GM12891 (cell line): ENCODE results near the gene C8G.

ENCODE experiments used
- DNase-seq: peaks from one replicate; pipeline ENCODE4 v3.0.0; 2011; ENCODE audit warnings: low spot score; ENCODE audit not compliant: insufficient read length
- FAIRE-seq: peaks from 2 replicates; lab custom pipeline; 2011; peaks lifted over from hg19 to GRCh38; lab: Jason Lieb, UNC
- PAX5 ChIP-seq: IDR thresholded peaks from 2 replicates; pipeline ENCODE4 v1.6.1; 2011; ENCODE audit warnings: low read length, moderate library complexity, mild to moderate bottlenecking; ENCODE audit not compliant: insufficient read depth, severe bottlenecking
- POLR2A ChIP-seq: IDR thresholded peaks from 2 replicates; pipeline ENCODE4 v1.6.1; 2011; ENCODE audit warnings: low read depth, low read length, control low read depth
- POLR2AphosphoS5 ChIP-seq: IDR thresholded peaks from 2 replicates; pipeline ENCODE4 v1.6.1; 2011; ENCODE audit warnings: low read depth, low read length, control low read depth
- POU2F2 ChIP-seq: IDR thresholded peaks from 2 replicates; pipeline ENCODE4 v1.6.1; 2011; ENCODE audit warnings: low read depth, mild to moderate bottlenecking, control low read depth, low read length, moderate library complexity
- SPI1 ChIP-seq: IDR thresholded peaks from 2 replicates; pipeline ENCODE4 v1.6.1; 2011; ENCODE audit warnings: low read depth, low read length, control low read depth
- TAF1 ChIP-seq: IDR thresholded peaks from 2 replicates; pipeline ENCODE4 v1.6.1; 2011; ENCODE audit warnings: low read depth, low read length, control low read depth

The C8G gene

GRCh38 chr9:136953771-136954269 lies 8.8 kb downstream of the C8G start:
- TF ChIP-seq TAF1 (no peak), POLR2A (no peak), POLR2AphosphoS5 (no peak), POU2F2 (no peak), PAX5 (no peak), SPI1 (no peak)
- no peak for FAIRE-seq

GRCh38 chr9:136954270-136955083 lies 9.4 kb downstream of the C8G start:
- TF ChIP-seq TAF1 (no peak), POU2F2 (no peak), PAX5 (no peak), POLR2A (no peak), POLR2AphosphoS5 (no peak)
- no peak for FAIRE-seq
- no peak for DNase-seq

More at GRCh38 chr9:136953771-136954269, 8.8 kb downstream of the C8G start:
- no peak for DNase-seq

DNA sequence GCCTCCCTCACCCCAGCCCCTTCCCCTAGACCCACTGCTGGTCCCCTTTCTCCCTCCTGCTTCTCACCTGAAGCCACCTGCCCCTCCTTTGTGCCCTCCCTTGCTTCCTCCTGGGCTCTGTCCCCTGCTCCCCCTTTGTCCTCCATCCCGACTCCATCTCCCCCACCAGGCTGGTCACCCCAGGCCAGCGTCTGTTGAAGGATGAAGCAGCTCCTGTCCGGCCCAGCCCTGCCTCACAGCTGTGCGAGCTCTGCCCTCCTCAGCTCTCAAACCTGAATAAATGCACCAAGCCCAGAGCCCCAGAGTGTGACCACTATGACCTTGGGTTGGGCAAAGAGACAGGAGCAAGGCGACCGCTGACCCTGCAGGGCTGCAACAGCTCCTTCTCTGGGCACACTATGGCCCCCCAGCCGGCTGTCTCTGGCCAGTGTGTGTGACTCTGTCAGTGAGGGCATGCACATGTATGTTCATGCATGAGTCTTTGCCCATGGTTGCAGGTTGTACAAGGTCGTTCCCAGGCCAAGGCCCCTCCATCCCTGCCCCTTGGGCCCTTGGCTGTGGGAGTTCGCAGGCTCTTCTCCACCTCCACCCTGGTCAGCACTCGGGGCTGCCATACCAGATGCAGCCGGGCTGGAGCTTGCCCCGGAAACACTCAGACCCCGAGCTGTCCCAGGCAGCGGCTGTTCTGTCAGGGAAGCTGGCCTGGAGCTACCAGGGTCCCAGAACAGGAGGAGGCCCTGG lies 10.3 kb downstream of the C8G start:
- no peak for TF ChIP-seq POLR2A
- no peak for TF ChIP-seq PAX5
- TF ChIP-seq POU2F2, result no peak
- TF ChIP-seq TAF1, result no peak
- TF ChIP-seq SPI1, result no peak
- TF ChIP-seq POLR2AphosphoS5, result no peak
- DNase-seq (no peak), FAIRE-seq (no peak)

DNA sequence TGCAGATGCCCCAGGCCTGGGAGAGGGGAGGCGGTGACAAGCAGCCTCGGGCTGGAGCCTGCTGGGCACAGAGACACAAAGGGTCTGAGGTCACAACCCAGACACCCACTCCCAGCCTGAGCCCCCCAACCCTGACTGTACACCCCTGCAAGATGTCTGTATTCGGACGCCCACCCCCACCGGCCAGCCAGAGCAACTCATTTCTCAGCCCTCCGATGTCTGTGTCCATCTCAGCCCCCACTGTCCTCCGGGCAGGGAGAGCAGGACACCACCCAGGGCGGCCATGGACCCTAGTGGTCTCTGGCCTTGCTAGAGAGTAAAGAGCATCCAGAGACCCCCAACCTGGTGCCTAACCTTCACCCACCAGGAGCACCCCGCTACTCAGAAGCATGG lies 10.9 kb downstream of the C8G start:
- no peak for TF ChIP-seq PAX5
- TF ChIP-seq SPI1, result no peak
- no peak for TF ChIP-seq POLR2A
- no peak for TF ChIP-seq POU2F2
- no peak for TF ChIP-seq TAF1
- TF ChIP-seq POLR2AphosphoS5, result no peak
- FAIRE-seq (no peak), DNase-seq (no peak)

DNA sequence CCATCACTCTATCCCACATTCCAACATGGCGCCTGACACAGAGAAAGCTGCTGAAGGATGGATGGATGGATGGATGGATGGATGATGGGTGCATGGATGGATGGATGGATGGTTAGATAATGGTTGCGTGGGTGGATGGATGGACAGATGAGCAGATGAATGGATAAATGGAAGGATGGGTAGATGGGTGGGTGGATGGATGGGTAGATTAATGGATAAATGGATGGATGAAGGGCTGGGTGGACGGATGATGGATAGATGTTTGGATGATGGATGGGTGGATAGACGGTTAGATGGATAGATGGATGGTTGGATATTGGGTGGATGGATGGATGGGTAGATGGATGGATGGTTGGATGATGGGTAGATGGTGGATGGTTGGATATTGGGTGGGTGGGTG lies 11.6 kb downstream of the C8G start:
- DNase-seq, result no peak
- FAIRE-seq, result no peak
- no peak for TF ChIP-seq SPI1
- no peak for TF ChIP-seq POLR2AphosphoS5
- TF ChIP-seq TAF1, result no peak
- TF ChIP-seq POU2F2, result no peak
- no peak for TF ChIP-seq POLR2A
- TF ChIP-seq PAX5, result no peak

GRCh38 chr9:136957461-136957860 lies 12.4 kb downstream of the C8G start:
- DNase-seq, result no peak
- FAIRE-seq, result no peak
- TF ChIP-seq POLR2AphosphoS5, result no peak
- TF ChIP-seq PAX5, result no peak
- no peak for TF ChIP-seq POU2F2
- no peak for TF ChIP-seq POLR2A
- TF ChIP-seq SPI1, result no peak
- no peak for TF ChIP-seq TAF1

GRCh38 chr9:136957901-136958300 lies 12.9 kb downstream of the C8G start:
- FAIRE-seq (no peak), DNase-seq (no peak)
- TF ChIP-seq TAF1 (no peak), POLR2A (no peak), POLR2AphosphoS5 (no peak), POU2F2 (no peak)

DNA sequence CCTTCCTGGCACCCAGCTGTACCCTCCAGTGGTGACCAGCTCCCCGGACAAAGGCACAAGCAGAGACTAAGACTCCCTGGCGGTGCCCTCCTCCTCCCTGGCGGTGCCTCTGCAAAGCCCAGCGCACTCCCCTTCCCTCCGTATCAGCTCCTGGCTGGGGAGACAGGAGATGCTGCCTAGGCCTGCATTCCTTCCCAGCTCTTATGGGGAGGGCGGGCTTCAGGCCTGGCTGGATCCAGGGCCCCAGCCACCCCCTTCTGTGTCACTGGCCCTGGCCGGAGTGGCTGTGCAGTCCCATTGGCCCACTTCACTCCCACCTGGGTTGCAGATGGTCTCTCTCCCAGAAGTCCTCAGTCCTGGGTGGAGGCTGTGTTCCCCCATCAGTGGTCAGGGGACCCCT lies 13.4 kb downstream of the C8G start:
- no peak for DNase-seq
- TF ChIP-seq POLR2A, result no peak
- FAIRE-seq, result no peak

DNA sequence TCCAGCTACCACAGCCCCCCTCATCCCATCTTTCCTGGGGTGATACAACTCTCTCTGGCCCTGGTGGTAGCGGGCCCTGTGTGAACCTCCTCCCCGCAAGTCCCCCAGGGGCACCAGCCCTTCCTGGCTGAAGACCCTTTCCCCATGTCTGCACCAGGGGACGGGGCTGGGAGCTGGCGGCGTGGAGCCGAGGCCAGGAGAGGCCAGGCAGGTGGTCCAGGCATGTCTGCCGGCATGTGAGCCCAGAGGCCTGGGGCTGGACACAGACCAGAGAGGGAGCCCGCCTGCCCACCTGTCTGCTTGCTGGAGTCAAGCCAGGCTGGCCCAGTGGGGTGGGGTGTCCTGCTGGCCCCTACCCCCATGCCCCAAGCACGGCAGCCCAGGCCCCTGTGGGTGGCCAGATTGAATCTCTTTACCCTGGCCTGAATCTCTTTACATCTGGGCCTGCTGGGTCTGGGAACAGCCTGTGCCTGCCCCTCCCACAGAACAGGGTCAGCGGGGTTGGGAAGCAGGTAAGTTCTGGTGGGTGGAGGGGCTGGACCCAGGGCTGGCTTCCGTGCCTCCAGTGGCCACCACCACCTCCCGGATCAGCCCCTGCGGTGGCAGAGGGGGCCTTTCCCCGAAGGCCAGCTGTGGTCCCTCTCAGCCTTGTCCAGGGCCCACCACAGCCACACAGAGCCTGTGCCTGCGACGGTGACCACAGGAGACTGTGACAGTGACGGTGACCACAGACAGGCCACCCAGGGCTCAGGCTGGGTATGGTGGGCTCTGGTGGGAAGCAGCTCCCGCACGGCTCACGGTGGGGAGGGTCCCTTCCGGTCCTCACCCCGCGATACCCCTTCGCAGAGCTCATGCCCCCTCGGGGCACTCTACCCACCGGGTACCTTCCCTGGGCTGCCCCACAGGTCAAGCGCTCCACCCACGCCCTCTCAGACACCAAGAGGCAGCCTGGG lies 14.1 kb downstream of the C8G start:
- DNase-seq (no peak), FAIRE-seq (no peak)
- TF ChIP-seq PAX5 (no peak), TAF1 (no peak), POLR2AphosphoS5 (no peak), SPI1 (no peak), POU2F2 (no peak), POLR2A (no peak)
